NCI-H1105 treated with DMSO at 0.1 percent for 48 hours (cell line): ENCODE measurements around the gene ABTB2.

Experiments
- DNase-seq: peaks from one replicate; lab custom pipeline; 2025; lab: John Stamatoyannopoulos, UW

ABTB2 gene

GRCh38 chr11:34209809-34210208 is 148.0 kb downstream of the ABTB2 start:
- no peak for DNase-seq

DNA sequence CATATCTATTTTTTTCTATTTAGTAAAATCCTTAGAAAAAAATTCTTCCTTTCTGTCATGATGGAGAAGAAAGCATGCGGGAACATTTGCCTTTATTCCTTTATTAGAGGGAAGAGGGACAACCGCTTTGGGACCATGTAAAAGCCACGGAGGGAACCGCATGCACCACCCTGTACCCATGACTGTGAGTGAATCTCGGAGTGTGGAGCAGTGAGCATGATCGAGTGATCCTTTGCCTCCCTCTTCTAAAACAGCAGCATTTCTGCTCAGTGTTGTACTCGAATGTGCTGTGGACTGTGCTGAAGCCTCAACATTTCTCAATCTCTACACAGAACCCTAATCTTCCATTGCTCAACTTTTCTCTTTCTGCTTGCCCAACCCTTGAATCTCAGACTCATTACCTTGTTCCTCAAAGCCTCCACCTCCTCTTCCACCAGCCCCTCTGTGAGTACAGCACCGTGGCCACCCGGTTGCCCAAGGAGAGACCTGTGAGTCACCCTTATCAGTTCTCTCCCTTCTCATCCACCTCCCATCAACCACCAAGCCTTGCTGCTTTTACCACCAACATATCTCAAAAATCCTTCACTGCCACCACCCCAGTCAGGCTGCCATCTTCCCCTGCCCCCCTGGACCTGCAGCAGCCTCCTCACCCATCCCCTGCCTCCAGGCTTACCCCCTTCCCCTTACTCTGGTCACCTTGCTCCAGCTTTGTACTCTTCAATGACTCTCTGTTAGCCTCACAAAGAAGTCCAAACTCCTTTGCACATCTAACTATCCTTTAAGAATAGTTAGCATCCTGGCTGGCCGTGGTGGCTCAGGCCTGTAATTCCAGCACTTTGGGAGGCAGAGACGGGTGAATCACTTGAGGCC is 149.3 kb downstream of the ABTB2 start:
- DNase-seq, result no peak

DNA sequence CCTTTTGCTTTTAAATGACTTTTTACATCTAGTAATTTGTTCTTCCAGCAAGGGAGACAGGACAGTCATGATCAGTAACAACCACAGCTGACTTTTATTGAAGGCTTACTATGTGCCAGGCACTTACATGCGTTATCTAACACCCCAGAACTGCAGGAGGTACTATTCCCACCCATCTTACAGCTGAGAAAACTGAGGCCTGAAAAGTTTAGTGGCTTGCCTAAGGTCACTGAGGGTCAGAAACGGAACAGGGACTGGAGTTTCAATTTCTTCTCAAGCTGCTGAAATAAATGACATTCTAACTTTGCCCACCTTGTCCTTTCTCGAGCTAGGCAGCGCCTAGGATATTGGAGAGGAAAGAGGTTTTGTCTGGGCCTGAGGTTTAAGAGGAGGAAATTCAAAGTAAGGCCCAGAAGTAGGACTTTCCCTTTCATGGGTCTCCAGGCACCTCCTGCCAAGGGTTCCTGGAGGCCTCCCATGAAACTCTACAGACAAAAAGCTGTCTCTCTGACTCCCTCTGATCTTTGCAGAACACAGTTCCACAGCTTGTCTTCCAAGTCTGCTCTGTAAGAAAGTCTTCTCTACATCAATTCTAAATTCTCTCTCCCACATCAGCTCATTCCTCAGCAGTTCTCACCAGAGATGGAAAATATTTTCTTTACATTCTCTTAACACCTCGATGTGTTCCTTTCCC is 150.2 kb downstream of the ABTB2 start:
- DNase-seq, result no peak

- DNase-seq, result no peak
Observed at GRCh38 chr11:34206407-34207300, 151.2 kb downstream of the ABTB2 start.

DNA sequence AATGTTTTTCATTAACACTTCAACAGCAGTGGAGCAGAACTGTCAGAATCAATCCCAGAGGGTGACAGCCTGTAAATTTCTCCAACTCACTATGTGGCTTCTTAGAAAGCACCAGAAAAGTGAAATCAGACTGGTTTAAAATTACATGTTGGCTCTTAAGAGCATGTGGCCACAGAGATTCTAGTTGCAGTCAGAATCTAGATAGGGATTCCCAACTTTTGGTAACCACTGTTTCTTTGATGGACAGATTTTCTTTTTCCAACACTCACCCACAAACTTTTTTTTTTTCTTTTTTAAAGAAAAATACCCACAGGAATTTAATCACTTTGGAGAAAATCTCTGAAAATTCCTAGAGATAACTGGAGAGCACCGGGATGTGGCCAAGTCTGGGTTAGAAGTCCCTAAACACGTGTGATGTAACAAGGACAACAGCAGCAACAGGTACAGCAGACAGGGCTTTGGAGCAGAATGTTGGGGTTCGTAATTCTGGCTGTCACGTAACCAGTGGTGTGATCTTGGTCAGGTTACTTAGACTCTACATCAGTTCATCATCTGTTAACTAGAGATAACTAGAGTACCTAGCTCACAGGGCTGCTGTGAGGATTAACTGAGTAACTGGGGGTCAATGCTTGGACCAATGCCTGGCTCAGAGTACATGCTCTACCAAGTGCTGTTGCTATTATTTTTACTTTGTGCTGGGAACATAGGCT is 152.3 kb downstream of the ABTB2 start:
- no peak for DNase-seq

DNA sequence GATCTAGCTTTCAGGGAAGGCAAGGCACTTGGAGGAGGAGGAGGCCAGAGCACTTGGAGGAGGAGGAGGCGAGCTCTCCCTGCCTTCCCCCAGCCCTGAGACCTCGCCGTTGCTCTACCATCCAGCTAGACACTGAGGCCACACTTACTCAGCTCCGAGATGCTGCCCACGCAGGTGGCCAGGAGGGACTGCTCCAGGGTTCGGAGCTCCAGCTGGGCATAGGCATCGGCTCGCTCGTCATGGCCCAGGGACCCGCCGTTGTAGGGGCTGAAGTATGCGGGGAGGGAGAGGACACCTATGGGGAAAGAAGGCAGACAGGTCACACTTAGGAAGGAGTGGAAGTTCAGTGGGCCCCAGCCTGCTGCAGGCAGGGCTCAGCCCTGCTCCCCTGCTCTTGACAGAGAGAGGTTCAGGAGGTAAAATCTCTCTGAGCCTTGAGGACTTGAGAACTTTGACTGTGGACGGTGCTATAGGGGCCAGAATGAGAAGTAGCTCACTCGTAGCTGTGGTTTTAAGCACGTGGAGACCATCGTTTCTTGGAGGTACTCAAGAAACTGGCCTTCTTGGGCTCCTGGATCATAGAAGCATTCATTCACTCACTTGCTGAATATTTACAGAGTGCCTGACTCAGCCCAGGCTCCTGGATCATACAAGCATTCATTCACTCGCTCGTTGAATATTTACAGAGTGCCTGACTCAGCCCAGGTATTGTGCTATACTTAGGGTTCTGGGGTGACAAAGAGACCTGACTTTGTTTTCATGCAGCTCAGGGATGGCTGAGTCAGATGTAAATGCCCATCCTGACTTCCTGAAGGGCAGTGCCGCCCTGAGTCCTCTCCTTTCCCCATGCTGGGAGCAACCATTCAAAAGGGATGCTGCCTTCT is 153.2 kb downstream of the ABTB2 start:
- DNase-seq, result no peak

- DNase-seq, result no peak
Observed at GRCh38 chr11:34203377-34203871, 154.4 kb downstream of the ABTB2 start.

DNA sequence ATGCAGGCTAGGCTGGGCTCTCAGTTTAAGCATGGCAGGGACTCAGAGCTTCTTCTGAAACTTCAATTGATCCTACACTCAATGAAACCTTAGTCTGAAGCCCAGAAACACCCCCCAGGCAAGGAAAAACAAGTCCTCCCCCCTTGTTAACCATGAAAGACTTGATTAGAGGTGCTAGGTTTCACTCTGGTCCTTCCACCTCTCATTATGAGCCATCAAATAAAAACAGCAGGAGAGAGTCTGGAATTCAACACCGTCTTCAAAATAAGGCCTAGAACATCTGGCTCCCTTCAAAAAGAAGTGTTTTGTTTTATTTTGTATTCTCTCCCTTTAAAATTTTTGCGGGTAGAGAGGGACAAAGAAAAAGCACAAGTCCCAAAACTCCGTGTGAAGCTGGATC is 156.7 kb downstream of the ABTB2 start:
- no peak for DNase-seq

DNA sequence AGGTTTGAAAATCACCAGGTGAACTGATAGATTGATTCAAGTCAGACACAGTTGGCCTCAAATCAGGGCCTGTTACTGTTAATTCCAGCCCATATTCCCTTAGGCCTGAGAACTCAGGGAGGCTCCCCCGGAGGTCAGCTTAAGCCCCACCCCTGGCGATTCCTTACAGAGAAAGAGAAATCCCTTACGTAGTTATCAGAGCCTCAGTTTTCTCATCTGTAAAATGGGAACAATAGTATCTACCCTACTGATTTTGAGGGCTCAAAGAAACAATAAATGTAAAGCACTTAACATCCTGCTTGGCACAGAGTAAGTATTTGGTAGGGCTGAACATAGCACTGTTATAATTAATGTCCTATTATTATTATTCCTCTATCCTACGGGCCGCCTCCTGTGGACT is 158.3 kb downstream of the ABTB2 start:
- DNase-seq, result no peak

GRCh38 chr11:34198523-34198922 is 159.3 kb downstream of the ABTB2 start:
- no peak for DNase-seq

DNA sequence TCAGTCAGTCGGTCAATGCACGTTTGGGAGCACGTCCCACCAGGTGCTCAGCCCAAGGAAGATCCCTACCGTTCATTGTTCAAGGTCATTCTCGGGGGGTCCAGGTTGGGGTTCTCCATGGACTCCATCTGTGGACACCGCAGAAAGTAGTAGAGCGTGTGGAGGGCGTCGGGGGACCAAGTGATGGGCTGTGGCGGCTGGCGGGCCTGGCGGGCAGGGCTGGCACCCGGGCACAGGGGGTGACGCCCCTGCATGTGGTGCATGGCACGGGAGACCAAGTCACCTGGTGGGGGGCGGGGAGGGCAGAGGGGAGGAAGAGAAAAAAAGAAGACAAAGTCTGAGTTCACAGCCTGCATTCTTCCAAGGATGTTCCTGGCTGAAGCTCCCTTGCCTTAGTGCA is 160.6 kb downstream of the ABTB2 start:
- no peak for DNase-seq

DNA sequence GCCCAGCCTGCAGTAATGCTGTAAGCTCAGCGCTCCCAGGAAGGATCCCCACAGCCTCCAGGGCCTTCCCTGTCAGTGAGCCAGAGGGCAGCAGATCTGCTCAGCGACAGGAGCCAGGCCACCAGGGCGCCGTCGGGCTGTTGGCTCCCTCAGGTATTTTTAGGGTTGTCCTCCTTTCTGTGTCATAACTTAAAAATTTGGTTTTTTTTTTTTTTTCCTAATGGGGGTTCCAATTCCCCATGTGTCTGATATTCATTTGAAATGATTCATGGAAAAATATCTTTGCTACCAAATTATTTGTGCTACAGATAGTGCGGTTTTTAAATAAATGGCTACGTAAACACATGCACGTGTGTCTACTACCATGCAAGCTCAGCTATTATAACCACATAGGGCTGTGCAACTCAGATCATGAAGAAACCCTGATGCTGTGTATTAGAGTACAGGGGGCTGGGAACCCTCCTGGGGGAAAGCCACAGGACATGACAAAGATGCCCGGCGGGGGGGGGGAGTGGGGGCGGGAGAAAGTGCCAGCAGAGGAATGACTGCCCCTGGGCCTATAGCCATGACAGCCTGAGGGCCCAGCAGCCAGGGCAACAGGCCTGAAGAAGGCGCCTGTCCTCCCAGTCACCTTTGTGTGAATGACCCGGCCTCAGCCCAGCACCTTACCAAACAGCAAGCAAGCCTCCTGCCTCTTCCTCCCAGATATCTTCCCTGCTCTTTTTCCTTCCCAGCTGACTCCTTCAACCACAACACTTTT is 163.1 kb downstream of the ABTB2 start:
- DNase-seq, result no peak

DNA sequence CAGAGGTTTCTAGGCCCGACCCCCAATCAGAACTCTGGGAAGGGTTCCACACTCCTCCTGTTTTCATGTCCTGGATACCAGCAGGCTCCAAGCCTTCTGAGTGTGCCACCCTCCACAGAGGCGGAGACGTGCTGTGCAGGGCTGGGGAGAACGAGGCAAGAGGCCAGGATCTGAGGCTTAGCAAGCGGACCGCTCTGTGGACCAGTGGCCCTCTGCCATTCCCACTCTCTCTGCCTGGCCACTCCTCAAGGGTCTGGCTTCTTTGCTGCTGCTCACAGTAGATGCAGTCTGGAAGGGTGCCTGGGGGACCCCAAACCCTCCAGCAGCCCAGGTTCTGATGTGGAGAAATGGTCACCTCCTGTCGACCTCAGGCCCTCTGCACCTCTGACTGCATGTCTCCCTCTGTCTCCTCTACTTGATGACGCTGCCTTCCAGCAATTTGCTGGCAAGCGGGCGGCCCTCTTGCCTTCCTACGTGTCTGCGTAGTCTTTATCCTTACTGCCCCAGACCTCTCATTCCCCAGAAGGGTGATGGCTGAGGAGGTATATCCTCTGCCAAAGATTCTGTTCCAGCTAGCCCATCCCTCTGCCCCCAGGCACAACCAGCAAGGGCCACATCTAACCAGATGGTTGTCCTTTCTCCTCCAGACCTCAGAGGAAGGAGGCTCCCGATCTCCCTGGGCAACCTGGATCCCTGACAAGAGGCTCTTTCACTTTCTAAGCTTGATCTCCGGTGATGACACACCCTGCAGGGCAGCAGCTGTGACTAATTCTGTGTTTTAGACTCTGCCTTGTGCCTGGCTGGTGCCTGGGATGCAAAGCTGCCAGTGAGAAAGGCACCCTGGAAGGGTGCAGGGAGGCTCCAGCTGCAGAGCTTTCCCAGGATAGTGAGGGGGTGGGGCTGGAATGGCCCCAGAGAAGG is 165.1 kb downstream of the ABTB2 start:
- no peak for DNase-seq

DNA sequence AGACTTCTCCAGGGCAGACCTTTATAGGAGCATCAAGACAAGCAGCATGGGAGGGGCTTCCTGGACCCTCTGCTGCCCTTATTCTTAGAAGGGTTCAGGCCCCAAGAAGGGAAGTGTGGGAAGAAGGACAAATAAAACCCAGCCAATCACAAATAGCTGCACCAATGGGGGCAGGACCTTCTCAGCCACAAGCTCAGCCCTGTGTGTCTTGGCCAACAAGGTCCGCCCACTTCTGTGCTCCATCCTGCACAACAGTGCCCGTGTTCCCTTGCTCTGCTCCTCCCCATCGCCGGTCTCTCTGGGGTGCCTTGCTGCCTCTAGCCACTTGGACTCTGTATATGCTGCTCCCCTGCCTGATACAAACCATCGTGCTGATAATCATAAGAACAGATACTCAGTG is 166.2 kb downstream of the ABTB2 start:
- no peak for DNase-seq

GRCh38 chr11:34190192-34191139 is 167.3 kb downstream of the ABTB2 start:
- DNase-seq, result no peak

- no peak for DNase-seq
Observed at GRCh38 chr11:34189191-34189590, 168.6 kb downstream of the ABTB2 start.

DNA sequence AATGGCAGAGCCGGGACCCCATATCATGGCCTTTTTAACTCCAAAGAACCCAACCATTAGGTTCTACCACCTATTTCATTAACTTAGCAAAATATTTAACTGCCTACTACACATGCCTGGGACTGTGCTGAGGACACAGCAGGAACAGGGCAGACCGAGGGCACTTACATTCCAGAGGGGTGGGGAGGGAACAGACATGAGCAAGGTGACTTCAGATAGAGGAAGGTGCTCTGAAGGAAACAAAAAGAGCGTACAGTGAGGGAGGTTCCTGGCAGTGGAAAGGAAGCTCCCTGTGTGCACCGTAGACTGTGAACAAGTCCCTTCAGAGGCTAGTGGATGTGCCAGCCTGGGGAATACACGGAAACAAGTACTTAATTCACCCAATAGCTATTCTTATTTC is 169.6 kb downstream of the ABTB2 start:
- DNase-seq, result no peak
